GM12865 (cell line): ENCODE results near the gene PKD1L1.

ENCODE experiments used
- DNase-seq: peaks from one replicate; pipeline ENCODE4 v3.0.0; 2010; ENCODE audit warnings: low read depth
- H3K4me3 ChIP-seq: 2 replicates; pipeline ENCODE4 v1.5.1; 2011; ENCODE audit warnings: mild to moderate bottlenecking, low read depth, low read length, control low read depth
- CTCF ChIP-seq: IDR thresholded peaks from 2 replicates; pipeline ENCODE4 v1.5.1; 2011; ENCODE audit warnings: low read length, control low read depth, low read depth, inconsistent platforms; ENCODE audit not compliant: insufficient read depth; ENCODE audit errors: missing control alignments

The PKD1L1 gene

GRCh38 chr7:47970761-47971160 lies 22.5 kb upstream of the PKD1L1 start:
- DNase-seq: no peak
- H3K4me3 ChIP-seq: no peak overlapping the region
- no peak for TF ChIP-seq CTCF

DNA sequence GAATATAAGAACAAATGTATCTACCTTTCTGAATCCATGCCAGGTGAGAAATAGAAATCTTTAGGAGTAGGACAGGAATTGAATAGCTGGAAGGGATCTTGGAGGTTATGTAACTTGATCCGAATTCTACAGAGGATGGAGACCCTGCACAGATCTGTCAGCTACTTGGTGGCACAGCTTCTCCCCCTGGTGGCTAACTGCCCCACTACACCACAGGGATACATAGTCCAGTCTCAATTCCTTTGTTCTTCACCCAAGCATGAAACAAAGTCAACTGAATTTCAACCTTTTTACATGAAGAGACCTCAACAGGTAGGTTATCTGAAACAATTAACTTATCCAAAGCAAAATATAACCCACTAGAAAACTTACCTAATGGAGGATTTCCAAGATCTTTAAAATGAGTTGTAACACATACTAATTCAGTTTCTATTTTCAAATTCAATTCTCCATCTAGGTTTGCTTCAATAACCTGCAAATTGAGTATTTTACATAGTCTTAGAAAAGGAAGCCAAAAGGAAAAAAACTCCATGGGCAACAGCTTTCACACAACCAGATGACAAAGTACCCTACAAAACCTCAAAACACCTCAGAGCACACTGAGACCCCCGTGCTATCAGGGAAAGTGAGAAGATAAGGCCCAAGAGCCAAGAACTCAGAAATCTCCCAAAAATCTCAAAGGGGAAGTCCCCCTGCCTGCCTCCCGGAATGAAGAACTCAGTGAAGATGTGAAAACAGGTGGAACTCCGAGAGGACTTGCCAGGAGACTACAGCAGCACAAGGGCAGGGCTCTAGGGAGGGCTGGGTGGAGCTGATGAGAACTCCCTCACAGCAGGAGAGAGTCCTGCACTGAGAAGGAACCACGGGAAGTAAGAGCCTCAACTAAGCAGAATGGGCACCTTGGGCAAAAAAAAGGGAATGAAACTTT lies 20.8 kb upstream of the PKD1L1 start:
- H3K4me3 ChIP-seq: no peak overlapping the region
- peak; percentile 86 for TF ChIP-seq CTCF
- DNase-seq: peak; percentile 74

GRCh38 chr7:47967708-47968107 lies 19.4 kb upstream of the PKD1L1 start:
- no peak overlapping the region for H3K4me3 ChIP-seq
- no peak for TF ChIP-seq CTCF
- DNase-seq: no peak

DNA sequence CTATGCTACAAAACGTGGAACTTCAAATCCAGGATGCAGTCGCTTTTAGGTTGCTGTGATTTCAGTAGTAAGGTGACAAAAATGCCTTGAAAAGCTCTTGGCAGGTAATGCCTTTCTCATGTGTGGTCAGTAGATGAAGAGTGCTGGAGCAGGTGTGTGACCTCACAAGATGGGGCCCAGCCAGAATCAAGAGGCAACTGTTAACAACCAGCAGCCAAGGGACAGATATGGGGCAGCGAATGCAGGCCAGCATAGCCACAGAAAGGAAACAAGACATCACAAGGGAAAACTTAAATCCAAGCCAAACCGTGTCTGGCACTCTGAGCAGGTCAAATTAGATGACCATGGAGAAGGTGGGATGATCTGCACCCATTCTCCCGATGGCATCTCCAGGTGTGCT lies 18.9 kb upstream of the PKD1L1 start:
- TF ChIP-seq CTCF: no peak
- H3K4me3 ChIP-seq: no peak overlapping the region
- no peak for DNase-seq

DNA sequence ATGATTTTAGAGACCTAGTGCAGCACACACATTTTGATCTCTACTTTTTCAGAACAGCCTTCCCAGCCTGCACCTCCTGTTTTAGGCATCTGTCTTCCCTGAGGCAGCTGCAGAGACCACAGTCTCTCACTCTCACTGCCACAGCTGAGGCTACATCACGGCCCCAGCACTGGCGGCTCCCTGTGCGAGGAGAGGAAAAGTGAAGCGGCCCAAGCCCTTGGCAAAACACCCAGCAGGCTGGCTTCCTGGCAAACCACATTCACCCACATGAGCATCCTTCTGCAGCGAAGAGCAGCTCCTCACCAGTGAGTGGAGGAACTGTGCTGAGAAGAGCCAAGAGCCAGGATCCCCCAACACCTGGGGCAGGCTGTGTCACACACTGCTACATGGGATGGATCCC lies 17.2 kb upstream of the PKD1L1 start:
- TF ChIP-seq CTCF: no peak
- DNase-seq: no peak
- H3K4me3 ChIP-seq: no peak overlapping the region

DNA sequence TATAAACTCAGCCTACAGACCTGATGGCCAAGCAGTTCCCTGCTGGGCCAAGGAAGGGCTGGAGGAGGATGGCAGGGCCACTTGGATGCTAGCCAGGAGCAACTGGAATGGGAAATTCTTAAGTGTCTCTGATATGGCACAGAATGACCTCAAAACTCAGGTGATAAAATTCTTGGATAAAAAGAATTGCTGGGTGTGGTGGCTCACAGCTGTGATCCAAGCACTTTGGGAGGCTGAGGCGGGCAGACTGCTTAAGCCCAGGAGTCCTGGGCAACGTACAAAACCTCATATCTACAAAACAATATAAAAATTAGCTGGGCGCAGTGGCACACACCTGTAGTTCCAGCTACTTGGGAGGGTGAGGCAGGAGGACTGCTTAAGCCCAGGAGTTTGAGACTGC lies 14.0 kb upstream of the PKD1L1 start:
- TF ChIP-seq CTCF: no peak

DNA sequence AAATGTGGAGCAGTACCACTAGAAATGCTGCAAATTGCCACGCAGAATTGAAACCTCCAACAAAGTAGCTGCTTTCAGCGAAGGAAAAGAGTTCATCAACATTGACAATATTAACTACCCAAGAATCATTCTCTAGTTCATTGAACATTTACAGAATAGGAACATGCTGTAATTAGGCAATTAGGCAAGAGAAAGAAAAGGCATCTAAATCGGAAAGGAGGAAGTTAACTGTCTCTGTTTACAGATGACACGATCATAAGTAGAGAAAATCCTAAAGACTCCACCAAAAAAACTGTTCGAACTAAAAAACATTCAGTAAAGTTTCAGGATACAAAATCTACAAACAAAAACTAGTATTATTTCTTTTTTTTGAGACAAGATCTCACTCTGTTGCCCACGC lies 8.9 kb upstream of the PKD1L1 start:
- H3K4me3 ChIP-seq: no peak overlapping the region
- no peak for TF ChIP-seq CTCF
- DNase-seq: no peak

More for the DNA sequence above, 14.0 kb upstream of the PKD1L1 start:
- H3K4me3 ChIP-seq: no peak overlapping the region
- no peak for DNase-seq
